Measurements from ENCODE around the gene CDR2L. TPM values are rescaled to one million over a fixed set of nuclear protein-coding genes. Genes with fewer than 3 reads are reported as not detected.
A peak's percentile ranks its signal among the peaks of the same experiment; 100 is the strongest.

The CDR2L gene
- 51.9 and 52.3 TPM in 2 replicates for total RNA-seq

GRCh38 chr17:74987418-74987908 lies at the start of gene CDR2L:
CDR2L (plus strand) TSS chr17:74987632; CDS start chr17:74988044, 412 bp downstream.
- Histone ChIP-seq H3K27me3 (ENCODE audit: control insufficient read depth, insufficient read depth, low read length) (no peaks in the 10 kb centered on the region), H3K36me3 (ENCODE audit: control insufficient read depth, insufficient read depth, low read length) (no peaks in the 10 kb centered on the region), H3K4me3 (ENCODE audit: low read depth, low read length) (peak within 1 kb of the TSS; percentile 66)
- DNase-seq (ENCODE audit: low read depth), result peak; percentile 71
- TF ChIP-seq CTCF (IDR thresholded peaks at IDR 0.05; ENCODE audit: insufficient read depth, low read length, poor library complexity, severe bottlenecking), result no peak

GRCh38 chr17:74938194-74938950 lies 49.1 kb upstream of the CDR2L start:
- DNase-seq (ENCODE audit: low read depth), result no peak
- TF ChIP-seq CTCF (IDR thresholded peaks at IDR 0.05; ENCODE audit: insufficient read depth, low read length, poor library complexity, severe bottlenecking), result no peak
- Histone ChIP-seq H3K36me3 (ENCODE audit: control insufficient read depth, insufficient read depth, low read length) (no peaks in the 10 kb centered on the region), H3K27me3 (ENCODE audit: control insufficient read depth, insufficient read depth, low read length) (peaks cover 72% of the 10 kb centered on the region), H3K4me3 (ENCODE audit: low read depth, low read length) (no peak overlapping the region)

- H3K36me3 ChIP-seq (ENCODE audit: control insufficient read depth, insufficient read depth, low read length), result no peaks in the 10 kb centered on the region
- TF ChIP-seq CTCF (IDR thresholded peaks at IDR 0.05; ENCODE audit: insufficient read depth, low read length, poor library complexity, severe bottlenecking), result no peak
- H3K27me3 ChIP-seq (ENCODE audit: control insufficient read depth, insufficient read depth, low read length), result peaks cover 68% of the 10 kb centered on the region
- H3K4me3 ChIP-seq (ENCODE audit: low read depth, low read length), result no peak overlapping the region
- no peak for DNase-seq (ENCODE audit: low read depth)
Observed at GRCh38 chr17:74939534-74939933, 47.9 kb upstream of the CDR2L start.

- H3K36me3 ChIP-seq (ENCODE audit: control insufficient read depth, insufficient read depth, low read length), result no peaks in the 10 kb centered on the region
- TF ChIP-seq CTCF (IDR thresholded peaks at IDR 0.05; ENCODE audit: insufficient read depth, low read length, poor library complexity, severe bottlenecking), result no peak
- peaks cover 54% of the 10 kb centered on the region for H3K27me3 ChIP-seq (ENCODE audit: control insufficient read depth, insufficient read depth, low read length)
- no peak for DNase-seq (ENCODE audit: low read depth)
- no peak overlapping the region for H3K4me3 ChIP-seq (ENCODE audit: low read depth, low read length)
Observed at GRCh38 chr17:74941128-74941725, 46.2 kb upstream of the CDR2L start.

- DNase-seq (ENCODE audit: low read depth), result no peak
- no peak for TF ChIP-seq CTCF (IDR thresholded peaks at IDR 0.05; ENCODE audit: insufficient read depth, low read length, poor library complexity, severe bottlenecking)
- Histone ChIP-seq H3K36me3 (ENCODE audit: control insufficient read depth, insufficient read depth, low read length) (no peaks in the 10 kb centered on the region), H3K27me3 (ENCODE audit: control insufficient read depth, insufficient read depth, low read length) (peaks cover 39% of the 10 kb centered on the region), H3K4me3 (ENCODE audit: low read depth, low read length) (no peak overlapping the region)
Observed at GRCh38 chr17:74943808-74944522, 43.5 kb upstream of the CDR2L start.

Measured in kidney epithelial cell (primary cell).